HG03025 (cell line): ENCODE measurements around the gene PIM2.

Experiments
- ATAC-seq: cut with Tn5 transposase; IDR thresholded peaks from one replicate; pipeline ENCODE4 v1.9.1; 2021; ENCODE audit warnings: mild to moderate bottlenecking, moderate library complexity; ENCODE audit not compliant: unreplicated experiment, low FRiP score

PIM2 gene

GRCh38 chrX:48909703-48910294, 9.0 kb downstream of the PIM2 start:
- no peak for ATAC-seq

- ATAC-seq: no peak
Observed at GRCh38 chrX:48908600-48908999, 10.2 kb downstream of the PIM2 start.

- no peak for ATAC-seq
Observed at GRCh38 chrX:48905090-48905790, 13.6 kb downstream of the PIM2 start.

- ATAC-seq: no peak
Observed at GRCh38 chrX:48904626-48905025, 14.2 kb downstream of the PIM2 start.

- no peak for ATAC-seq
Observed at GRCh38 chrX:48904180-48904579, 14.6 kb downstream of the PIM2 start.

GRCh38 chrX:48903290-48903689, 15.5 kb downstream of the PIM2 start:
- no peak for ATAC-seq

GRCh38 chrX:48902776-48903175, 16.0 kb downstream of the PIM2 start:
- no peak for ATAC-seq

GRCh38 chrX:48902135-48902534, 16.7 kb downstream of the PIM2 start:
- no peak for ATAC-seq

GRCh38 chrX:48901069-48901468, 17.8 kb downstream of the PIM2 start:
- no peak for ATAC-seq

- ATAC-seq: no peak
Observed at GRCh38 chrX:48899078-48899410, 19.8 kb downstream of the PIM2 start.

- ATAC-seq: peak; percentile 82
Observed at GRCh38 chrX:48897625-48898306, 21.1 kb downstream of the PIM2 start, which contains the start of the genes PQBP1 and TIMM17B. Gene PQBP1 (plus strand): TSS chrX:48897930. CDS start chrX:48898510, 580 bp downstream. Gene TIMM17B (minus strand): TSS chrX:48897768. CDS start chrX:48897749, 19 bp downstream.

GRCh38 chrX:48897157-48897624, 21.6 kb downstream of the PIM2 start:
- ATAC-seq: peak; percentile 20

GRCh38 chrX:48896611-48897011, 22.2 kb downstream of the PIM2 start:
- no peak for ATAC-seq

GRCh38 chrX:48894891-48895290, 23.9 kb downstream of the PIM2 start:
- ATAC-seq: no peak

- no peak for ATAC-seq
Observed at GRCh38 chrX:48893556-48894348, 25.1 kb downstream of the PIM2 start.

- no peak for ATAC-seq
Observed at GRCh38 chrX:48892896-48893295, 25.9 kb downstream of the PIM2 start.

- peak; percentile 59 for ATAC-seq
Observed at GRCh38 chrX:48891402-48892288, 27.2 kb downstream of the PIM2 start.

GRCh38 chrX:48890934-48891401, 27.9 kb downstream of the PIM2 start:
- ATAC-seq: peak; percentile 45

- no peak for ATAC-seq
Observed at GRCh38 chrX:48890296-48890925, 28.4 kb downstream of the PIM2 start.
